Mucosa of descending colon (tissue), 3 donors: ENCODE results near the gene PRKAR2B. TPM values are rescaled to one million over a fixed set of nuclear protein-coding genes. Genes with fewer than 3 reads are reported as not detected.

Experiments used
- ATAC-seq: fragments of 200-7000 bp; cut with Tn5 transposase; one replicate; pipeline ENCODE4 v1.9.1; 2020; ENCODE audit warnings: mild to moderate bottlenecking, moderate library complexity
- DNase-seq, 3 donors: peaks; one replicate each; pipeline ENCODE4 v3.0.0-alpha.2; 2020
- H3K36me3 ChIP-seq: fragments of 200-600 bp; one replicate; pipeline ENCODE4 v1.8.0; 2021; ENCODE audit warnings: low read depth, mild to moderate bottlenecking
- H3K4me1 ChIP-seq: fragments of 200-600 bp; one replicate; pipeline ENCODE4 v1.8.0; 2021; ENCODE audit warnings: low read depth, mild to moderate bottlenecking
- H3K4me3 ChIP-seq: fragments of 200-600 bp; one replicate; pipeline ENCODE4 v1.8.0; 2021; ENCODE audit warnings: mild to moderate bottlenecking
- H3K9me3 ChIP-seq: fragments of 200-600 bp; one replicate; pipeline ENCODE4 v1.8.0; 2021; ENCODE audit warnings: mild to moderate bottlenecking
- CTCF ChIP-seq: fragments of 200-600 bp; IDR thresholded peaks from one replicate; pipeline ENCODE4 v1.8.0; 2022; ENCODE audit warnings: antibody characterized with exemption, mild to moderate bottlenecking
- intact Hi-C, 2 donors: fragments of 100-400 bp; cut with DNase I in 1 of 2; cut with micrococcal nuclease in 1 of 2; formaldehyde crosslinking; loops; one replicate each; pipeline versions ENCODE4 v1.11.0 to v1.11.1; 2022; cut with DNase I, micrococcal nuclease
- total RNA-seq, 3 donors: library from RNA; stranded (reverse); fragmentation: NEBNext Ultra II Directional in 2 of 3; extraction: Animal tissue kit (Norgen Biotek cat#: 25700) in 2 of 3; gene quantifications; one replicate each; pipeline versions ENCODE4 v1.2.1 to v1.2.4, GENCODE V29; 2021 to 2023
- donor health status: DM: no; HTN: no; CAD: no; lungs with moderate emphysema.
- donor health status: DM: no; HTN: no; CAD: no.
- donor health status: DM: no; HTN: yes; CAD: no.

The PRKAR2B gene
- total RNA-seq, 3 donors from 2014 or later = 4.6 to 20.8 (median 6.4) TPM

- TF ChIP-seq CTCF = no peak
- ATAC-seq (no peak), DNase-seq (no peak)
- no peaks in the 10 kb centered on the region for H3K4me1 ChIP-seq
- H3K4me3 ChIP-seq = no peak overlapping the region
- intact Hi-C loops = no loop called here
- no peaks in the 10 kb centered on the region for H3K36me3 ChIP-seq
- H3K9me3 ChIP-seq = peaks cover 7% of the 10 kb centered on the region
These were observed 56.3 kb downstream of the PRKAR2B start for GRCh38 chr7:107100824-107101223.

DNA sequence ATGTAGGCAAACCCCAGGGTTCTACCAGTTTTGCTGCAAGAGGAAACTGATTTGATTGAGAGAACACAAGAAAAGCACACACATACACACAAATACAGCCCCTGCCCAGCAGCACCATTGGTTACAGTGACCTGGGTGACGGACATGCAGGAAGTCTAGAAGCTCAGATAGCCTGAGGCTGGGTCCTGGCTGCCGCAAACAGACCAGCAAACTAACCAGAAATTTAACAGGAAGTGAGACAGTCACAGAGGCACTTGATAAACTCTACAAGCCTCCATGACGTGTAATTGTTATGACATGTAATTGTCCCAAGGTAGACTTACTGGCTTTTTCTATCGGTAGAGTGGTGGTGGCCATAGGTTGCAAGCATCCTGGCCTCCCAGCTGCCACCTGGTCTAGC, 58.9 kb downstream of the PRKAR2B start:
- Histone ChIP-seq H3K9me3 (peaks cover 7% of the 10 kb centered on the region), H3K4me1 (no peaks in the 10 kb centered on the region), H3K4me3 (no peak overlapping the region), H3K36me3 (no peaks in the 10 kb centered on the region)
- DNase-seq (no peak), ATAC-seq (peak; percentile 23)
- intact Hi-C loops = no loop called here
- TF ChIP-seq CTCF = no peak

- no peaks in the 10 kb centered on the region for H3K9me3 ChIP-seq
- ATAC-seq (no peak), DNase-seq (no peak)
- no peak overlapping the region for H3K4me3 ChIP-seq
- intact Hi-C loops = no loop called here
- no peak for TF ChIP-seq CTCF
- H3K4me1 ChIP-seq = no peaks in the 10 kb centered on the region
- no peaks in the 10 kb centered on the region for H3K36me3 ChIP-seq
These were observed 60.3 kb downstream of the PRKAR2B start for GRCh38 chr7:107104801-107105200.

DNA sequence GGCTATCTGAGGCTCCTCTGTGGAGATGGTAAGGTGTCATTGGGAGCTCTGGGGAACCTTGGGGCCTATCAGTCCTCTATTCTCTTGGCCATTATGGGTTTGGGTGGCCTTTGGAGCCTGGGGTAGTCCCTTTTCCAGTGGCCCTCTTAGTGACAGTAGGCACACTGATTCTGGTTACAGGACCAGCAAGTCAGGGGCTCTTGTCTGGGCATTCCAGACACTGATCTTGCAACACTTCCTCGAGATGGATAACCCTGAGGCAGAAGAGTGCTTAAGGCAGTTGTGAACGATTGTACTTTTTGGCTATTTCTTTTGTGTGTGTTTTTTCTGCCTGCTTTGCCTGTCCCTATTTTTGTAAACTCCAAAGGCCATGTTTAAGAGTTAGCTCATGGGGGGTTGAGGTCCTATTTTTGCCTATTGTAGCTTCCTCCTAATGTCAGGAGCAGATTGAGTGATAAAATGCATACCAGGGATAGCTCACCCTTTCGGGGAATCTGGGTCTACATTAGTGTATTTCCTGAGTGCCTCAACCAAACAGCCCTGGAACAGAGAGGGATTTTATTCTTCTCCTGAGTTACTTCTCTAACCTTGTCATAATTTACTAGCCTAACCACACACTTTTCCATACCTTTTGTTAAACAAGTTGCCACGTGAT, 61.2 kb downstream of the PRKAR2B start:
- DNase-seq (no peak), ATAC-seq (no peak)
- intact Hi-C loops = no loop called here
- Histone ChIP-seq H3K4me3 (no peak overlapping the region), H3K36me3 (no peaks in the 10 kb centered on the region), H3K4me1 (no peaks in the 10 kb centered on the region), H3K9me3 (no peaks in the 10 kb centered on the region)
- TF ChIP-seq CTCF = no peak

DNA sequence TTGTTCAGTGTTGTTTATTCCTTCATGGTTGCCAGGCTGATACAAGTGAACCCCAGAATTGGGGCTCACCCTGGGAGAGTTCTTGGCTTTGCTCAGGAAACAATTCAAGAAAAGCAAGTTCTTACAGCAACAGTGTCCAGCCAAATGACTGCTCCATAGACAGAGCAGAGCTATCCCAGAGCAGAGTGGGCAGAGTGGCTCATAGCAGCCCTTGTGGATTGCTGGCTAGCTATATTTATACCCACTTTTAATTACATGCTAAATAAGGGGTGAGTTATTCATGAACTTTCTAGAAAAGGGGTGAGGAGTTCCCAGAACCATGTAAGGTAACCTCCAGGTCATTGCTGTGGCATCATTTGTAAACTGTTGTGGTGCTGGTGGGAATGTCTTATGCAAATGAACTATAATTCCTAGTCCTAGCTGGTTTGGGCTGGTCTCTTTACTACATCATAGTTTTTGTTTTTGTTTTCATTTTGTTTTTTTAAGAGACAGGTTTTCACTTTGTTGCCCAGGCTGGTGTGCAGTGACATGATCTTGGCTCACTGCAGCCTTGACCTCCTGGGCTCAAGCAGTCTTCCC, 64.4 kb downstream of the PRKAR2B start:
- no peak overlapping the region for H3K4me3 ChIP-seq
- DNase-seq (no peak), ATAC-seq (no peak)
- intact Hi-C loops = no loop called here
- no peak for TF ChIP-seq CTCF
- no peaks in the 10 kb centered on the region for H3K36me3 ChIP-seq
- no peaks in the 10 kb centered on the region for H3K4me1 ChIP-seq
- no peaks in the 10 kb centered on the region for H3K9me3 ChIP-seq
